Memory B cell (primary cell): Measurements from ENCODE around the gene COL19A1.
"Not testable (repeated sequence)": the region's sequence is repeated elsewhere in the genome, so short reads cannot be mapped to it uniquely, and the experiment has no call there.

ENCODE experiments used
- ATAC-seq: fragments of 150-1000 bp; cut with Tn5 transposase; 2 replicates; pipeline ENCODE4 v1.10.0; 2021; ENCODE audit warnings: low read depth, mild to moderate bottlenecking, moderate library complexity
- DNase-seq, 2 donors: peaks; one replicate each; pipeline ENCODE4 v3.0.0; 2022; ENCODE audit warnings: low spot score in 2 of 2
- H3K27ac Mint-ChIP-seq: one replicate; pipeline ENCODE4 v1.8.0; 2022; ENCODE audit warnings: mild to moderate bottlenecking, moderate library complexity, mixed read lengths
- H3K27me3 Mint-ChIP-seq: one replicate; pipeline ENCODE4 v1.8.0; 2022; ENCODE audit warnings: mixed read lengths
- H3K36me3 Mint-ChIP-seq: one replicate; pipeline ENCODE4 v1.8.0; 2022; ENCODE audit warnings: mild to moderate bottlenecking, mixed read lengths
- H3K4me1 Mint-ChIP-seq: one replicate; pipeline ENCODE4 v1.8.0; 2022; ENCODE audit warnings: mixed read lengths
- H3K4me3 Mint-ChIP-seq: one replicate; pipeline ENCODE4 v1.8.0; 2022; ENCODE audit warnings: mild to moderate bottlenecking, moderate library complexity, mixed read lengths
- H3K9me3 Mint-ChIP-seq: one replicate; pipeline ENCODE4 v1.8.0; 2022; ENCODE audit warnings: mixed read lengths

COL19A1 gene

GRCh38 chr6:69895396-69895795, 29.0 kb downstream of the COL19A1 start:
- Mint-ChIP-seq H3K9me3 (peaks cover 2% of the 10 kb centered on the region), H3K4me3 (no peak overlapping the region), H3K4me1 (peaks cover 13% of the 10 kb centered on the region), H3K36me3 (peaks cover 4% of the 10 kb centered on the region), H3K27ac (peak overlapping the region; percentile 91), H3K27me3 (no peaks in the 10 kb centered on the region)
- DNase-seq = no peak
- ATAC-seq = no peak

- Mint-ChIP-seq H3K36me3 (peaks cover 16% of the 10 kb centered on the region), H3K9me3 (peaks cover under 1% of the 10 kb centered on the region), H3K27me3 (no peaks in the 10 kb centered on the region), H3K4me1 (no peaks in the 10 kb centered on the region), H3K27ac (no peak overlapping the region), H3K4me3 (no peak overlapping the region)
- DNase-seq = no peak
- ATAC-seq = no peak
These were observed 34.5 kb downstream of the COL19A1 start for GRCh38 chr6:69900869-69901268.

- Mint-ChIP-seq H3K27ac (no peak overlapping the region), H3K4me1 (no peaks in the 10 kb centered on the region), H3K27me3 (no peaks in the 10 kb centered on the region), H3K36me3 (peaks cover 16% of the 10 kb centered on the region), H3K9me3 (no peaks in the 10 kb centered on the region), H3K4me3 (no peak overlapping the region)
- ATAC-seq (no peak), DNase-seq (no peak)
These were observed 35.0 kb downstream of the COL19A1 start for GRCh38 chr6:69901361-69901760.

- DNase-seq (no peak), ATAC-seq (no peak)
- peaks cover 19% of the 10 kb centered on the region for H3K36me3 Mint-ChIP-seq
- H3K4me3 Mint-ChIP-seq = no peak overlapping the region
- no peaks in the 10 kb centered on the region for H3K27me3 Mint-ChIP-seq
- no peak overlapping the region for H3K27ac Mint-ChIP-seq
- peaks cover 5% of the 10 kb centered on the region for H3K4me1 Mint-ChIP-seq
- no peaks in the 10 kb centered on the region for H3K9me3 Mint-ChIP-seq
These were observed 41.7 kb downstream of the COL19A1 start for GRCh38 chr6:69907981-69908498.

- peaks cover 16% of the 10 kb centered on the region for H3K4me1 Mint-ChIP-seq
- H3K9me3 Mint-ChIP-seq = peaks cover 2% of the 10 kb centered on the region
- H3K27ac Mint-ChIP-seq = peak overlapping the region; percentile 0
- DNase-seq = no peak
- no peak for ATAC-seq
- H3K4me3 Mint-ChIP-seq = no peak overlapping the region
- no peaks in the 10 kb centered on the region for H3K27me3 Mint-ChIP-seq
- H3K36me3 Mint-ChIP-seq = peaks cover 9% of the 10 kb centered on the region
These were observed 47.0 kb downstream of the COL19A1 start for GRCh38 chr6:69913361-69913760.

- H3K36me3 Mint-ChIP-seq = peaks cover 9% of the 10 kb centered on the region
- DNase-seq = no peak
- H3K4me1 Mint-ChIP-seq = peaks cover 19% of the 10 kb centered on the region
- H3K9me3 Mint-ChIP-seq = peaks cover 2% of the 10 kb centered on the region
- H3K27me3 Mint-ChIP-seq = no peaks in the 10 kb centered on the region
- no peak for ATAC-seq
- no peak overlapping the region for H3K4me3 Mint-ChIP-seq
- no peak overlapping the region for H3K27ac Mint-ChIP-seq
These were observed 47.7 kb downstream of the COL19A1 start for GRCh38 chr6:69914015-69914485.

GRCh38 chr6:69915346-69915745, 49.0 kb downstream of the COL19A1 start:
- Mint-ChIP-seq H3K27ac (no peak overlapping the region), H3K4me3 (no peak overlapping the region), H3K9me3 (peaks cover 2% of the 10 kb centered on the region), H3K4me1 (peaks cover 19% of the 10 kb centered on the region), H3K27me3 (no peaks in the 10 kb centered on the region), H3K36me3 (peaks cover 9% of the 10 kb centered on the region)
- ATAC-seq = no peak
- DNase-seq = no peak

GRCh38 chr6:69917834-69918233, 51.5 kb downstream of the COL19A1 start:
- no peak overlapping the region for H3K4me3 Mint-ChIP-seq
- no peaks in the 10 kb centered on the region for H3K27me3 Mint-ChIP-seq
- peaks cover 2% of the 10 kb centered on the region for H3K9me3 Mint-ChIP-seq
- H3K36me3 Mint-ChIP-seq = peaks cover 4% of the 10 kb centered on the region
- ATAC-seq (peak; percentile 15), DNase-seq (no peak)
- peak overlapping the region; percentile 29 for H3K27ac Mint-ChIP-seq
- peaks cover 15% of the 10 kb centered on the region for H3K4me1 Mint-ChIP-seq

GRCh38 chr6:69918813-69919475, 52.6 kb downstream of the COL19A1 start:
- no peak for ATAC-seq
- peaks cover 8% of the 10 kb centered on the region for H3K36me3 Mint-ChIP-seq
- peaks cover 2% of the 10 kb centered on the region for H3K9me3 Mint-ChIP-seq
- no peak for DNase-seq
- H3K4me1 Mint-ChIP-seq = peaks cover 11% of the 10 kb centered on the region
- H3K27me3 Mint-ChIP-seq = no peaks in the 10 kb centered on the region
- H3K27ac Mint-ChIP-seq = peak overlapping the region; percentile 29
- H3K4me3 Mint-ChIP-seq = no peak overlapping the region

GRCh38 chr6:69921066-69921465, 54.7 kb downstream of the COL19A1 start:
- not testable (repeated sequence) for ATAC-seq, H3K4me3 Mint-ChIP-seq, H3K27me3 Mint-ChIP-seq, H3K9me3 Mint-ChIP-seq, H3K27ac Mint-ChIP-seq, DNase-seq
- Mint-ChIP-seq H3K4me1 (peaks cover 11% of the 10 kb centered on the region), H3K36me3 (peaks cover 15% of the 10 kb centered on the region)

- not testable (repeated sequence) for ATAC-seq, DNase-seq, H3K4me3 Mint-ChIP-seq, H3K27ac Mint-ChIP-seq, H3K27me3 Mint-ChIP-seq
- Mint-ChIP-seq H3K36me3 (peaks cover 18% of the 10 kb centered on the region), H3K4me1 (peaks cover 11% of the 10 kb centered on the region), H3K9me3 (peaks cover 10% of the 10 kb centered on the region)
These were observed 55.3 kb downstream of the COL19A1 start for GRCh38 chr6:69921611-69922010.

GRCh38 chr6:69926745-69927144, 60.4 kb downstream of the COL19A1 start:
- Mint-ChIP-seq H3K36me3 (peaks cover 33% of the 10 kb centered on the region), H3K27me3 (no peaks in the 10 kb centered on the region)
- ATAC-seq = no peak

GRCh38 chr6:69933239-69933638, 66.9 kb downstream of the COL19A1 start:
- Mint-ChIP-seq H3K9me3 (peaks cover 2% of the 10 kb centered on the region), H3K36me3 (peaks cover 18% of the 10 kb centered on the region), H3K27me3 (no peaks in the 10 kb centered on the region), H3K4me1 (peaks cover 4% of the 10 kb centered on the region), H3K4me3 (no peak overlapping the region), H3K27ac (peak overlapping the region; percentile 2)
- no peak for ATAC-seq
- DNase-seq = no peak

More at GRCh38 chr6:69926745-69927144, 60.4 kb downstream of the COL19A1 start:
- Mint-ChIP-seq H3K4me1 (no peaks in the 10 kb centered on the region), H3K27ac (no peak overlapping the region), H3K9me3 (peaks cover 14% of the 10 kb centered on the region), H3K4me3 (no peak overlapping the region)
- DNase-seq = no peak

- no peaks in the 10 kb centered on the region for H3K27me3 Mint-ChIP-seq
- H3K27ac Mint-ChIP-seq = no peak overlapping the region
- H3K4me3 Mint-ChIP-seq = no peak overlapping the region
- no peaks in the 10 kb centered on the region for H3K9me3 Mint-ChIP-seq
- ATAC-seq (no peak), DNase-seq (no peak)
- peaks cover 17% of the 10 kb centered on the region for H3K36me3 Mint-ChIP-seq
- peaks cover 4% of the 10 kb centered on the region for H3K4me1 Mint-ChIP-seq
These were observed 68.7 kb downstream of the COL19A1 start for GRCh38 chr6:69935079-69935478.
